Nephron (organoid): ENCODE data around the gene WDR90.

Experiments
- H3K27ac Mint-ChIP-seq, 3 experiments: 2 replicates each; pipeline ENCODE4 v1.8.0; 2020; ENCODE audit warnings: mixed read lengths in 3 of 3, mild to moderate bottlenecking in 2 of 3, moderate library complexity in 1 of 3
- H3K27me3 Mint-ChIP-seq: 2 replicates; pipeline ENCODE4 v1.8.0; 2021; ENCODE audit warnings: low read depth, mild to moderate bottlenecking, moderate library complexity, mixed read lengths
- H3K36me3 Mint-ChIP-seq: 2 replicates; pipeline ENCODE4 v1.8.0; 2020; ENCODE audit warnings: low read depth, mixed read lengths
- H3K4me1 Mint-ChIP-seq: 2 replicates; pipeline ENCODE4 v1.8.0; 2020; ENCODE audit warnings: mixed read lengths
- H3K4me3 Mint-ChIP-seq, 3 experiments: 2 replicates each; pipeline ENCODE4 v1.8.0; 2020; ENCODE audit warnings: mild to moderate bottlenecking in 3 of 3, mixed read lengths in 3 of 3, moderate library complexity in 2 of 3
- H3K9me3 Mint-ChIP-seq: 2 replicates; pipeline ENCODE4 v1.8.0; 2020; ENCODE audit warnings: mixed read lengths
- CTCF ChIP-seq, 3 experiments: fragments of 200-600 bp; sonication (generic); IDR thresholded peaks; one replicate each; pipeline ENCODE4 v1.5.0; 2021; ENCODE audit warnings: antibody characterized with exemption in 3 of 3; ENCODE audit not compliant: unreplicated experiment in 3 of 3

The WDR90 gene

GRCh38 chr16:704047-704446 lies 54.9 kb downstream of the WDR90 start:
- TF ChIP-seq CTCF (IDR thresholded peaks at IDR 0.05; ENCODE audit: unreplicated experiment in 3 of 3): no peak
- H3K27me3 Mint-ChIP-seq: peaks cover 84% of the 10 kb centered on the region
- H3K9me3 Mint-ChIP-seq: no peaks in the 10 kb centered on the region
- no peaks in the 10 kb centered on the region for H3K36me3 Mint-ChIP-seq
- no peak overlapping the region for H3K27ac Mint-ChIP-seq
- no peaks in the 10 kb centered on the region for H3K4me1 Mint-ChIP-seq
- H3K4me3 Mint-ChIP-seq: no peak overlapping the region

- H3K4me3 Mint-ChIP-seq: peak overlapping the region in 1 of 3 experiments; percentile 41
- no peaks in the 10 kb centered on the region for H3K36me3 Mint-ChIP-seq
- no peak for TF ChIP-seq CTCF (IDR thresholded peaks at IDR 0.05; ENCODE audit: unreplicated experiment in 3 of 3)
- no peak overlapping the region for H3K27ac Mint-ChIP-seq
- no peaks in the 10 kb centered on the region for H3K9me3 Mint-ChIP-seq
- peaks cover 84% of the 10 kb centered on the region for H3K27me3 Mint-ChIP-seq
- H3K4me1 Mint-ChIP-seq: no peaks in the 10 kb centered on the region
Measured at GRCh38 chr16:704552-705380, 55.6 kb downstream of the WDR90 start.

- TF ChIP-seq CTCF (IDR thresholded peaks at IDR 0.05; ENCODE audit: unreplicated experiment in 3 of 3): no peak
- no peaks in the 10 kb centered on the region for H3K4me1 Mint-ChIP-seq
- H3K4me3 Mint-ChIP-seq: peak within 1 kb of the TSS in 2 of 3 experiments; percentile 35 to 40
- H3K36me3 Mint-ChIP-seq: no peaks in the 10 kb centered on the region
- H3K27ac Mint-ChIP-seq: no peak within 1 kb of the TSS
- H3K9me3 Mint-ChIP-seq: no peaks in the 10 kb centered on the region
- H3K27me3 Mint-ChIP-seq: peaks cover 84% of the 10 kb centered on the region
Measured at GRCh38 chr16:705431-706188, 56.4 kb downstream of the WDR90 start, which contains the start of gene FBXL16. FBXL16 (minus strand) TSS chr16:705801; CDS start chr16:697405, 8,396 bp downstream.

GRCh38 chr16:706189-707061 lies 57.3 kb downstream of the WDR90 start:
- Mint-ChIP-seq H3K9me3 (no peaks in the 10 kb centered on the region), H3K27ac (no peak overlapping the region), H3K4me1 (no peaks in the 10 kb centered on the region), H3K27me3 (peaks cover 81% of the 10 kb centered on the region), H3K4me3 (peak overlapping the region in 2 of 3 experiments; percentile 35 to 40), H3K36me3 (no peaks in the 10 kb centered on the region)
- TF ChIP-seq CTCF (IDR thresholded peaks at IDR 0.05; ENCODE audit: unreplicated experiment in 3 of 3): no peak

GRCh38 chr16:707062-707538 lies 57.9 kb downstream of the WDR90 start:
- H3K9me3 Mint-ChIP-seq: no peaks in the 10 kb centered on the region
- H3K36me3 Mint-ChIP-seq: no peaks in the 10 kb centered on the region
- H3K4me3 Mint-ChIP-seq: peak overlapping the region in 1 of 3 experiments; percentile 35
- no peaks in the 10 kb centered on the region for H3K4me1 Mint-ChIP-seq
- H3K27me3 Mint-ChIP-seq: peaks cover 74% of the 10 kb centered on the region
- no peak for TF ChIP-seq CTCF (IDR thresholded peaks at IDR 0.05; ENCODE audit: unreplicated experiment in 3 of 3)
- no peak overlapping the region for H3K27ac Mint-ChIP-seq
